NCI-H2029 (cell line): ENCODE results near the gene ZGLP1.
"Not testable (repeated sequence)": the region's sequence is repeated elsewhere in the genome, so short reads cannot be mapped to it uniquely, and the experiment has no call there.

Experiments used
- DNase-seq: peaks from one replicate; lab custom pipeline; 2025; lab: John Stamatoyannopoulos, UW

ZGLP1 gene

GRCh38 chr19:10293637-10294367 is 15.8 kb downstream of the ZGLP1 start:
- DNase-seq, result no peak

GRCh38 chr19:10292789-10293636 is 16.6 kb downstream of the ZGLP1 start:
- DNase-seq, result no peak

- DNase-seq, result no peak
These were observed 17.3 kb downstream of the ZGLP1 start for GRCh38 chr19:10292206-10292788.

- no peak for DNase-seq
These were observed 17.9 kb downstream of the ZGLP1 start for GRCh38 chr19:10291554-10292205.

GRCh38 chr19:10290876-10291553 is 18.6 kb downstream of the ZGLP1 start:
- no peak for DNase-seq

- no peak for DNase-seq
These were observed 19.2 kb downstream of the ZGLP1 start for GRCh38 chr19:10290357-10290875.

- DNase-seq, result no peak
These were observed 19.7 kb downstream of the ZGLP1 start, which contains the start of gene ICAM5 for GRCh38 chr19:10289836-10290356. TSS of gene ICAM5 (plus strand) at chr19:10289952. CDS start at chr19:10290044, 92 bp downstream.

GRCh38 chr19:10289167-10289835 is 20.3 kb downstream of the ZGLP1 start:
- DNase-seq, result no peak

- DNase-seq, result no peak
These were observed 20.9 kb downstream of the ZGLP1 start for GRCh38 chr19:10288662-10289166.

GRCh38 chr19:10286803-10287737 is 22.5 kb downstream of the ZGLP1 start, which contains the start of gene ICAM4:
TSS of gene ICAM4 (plus strand) at chr19:10286955. CDS start at chr19:10287013, 58 bp downstream.
- DNase-seq, result no peak

GRCh38 chr19:10285393-10285792 is 24.2 kb downstream of the ZGLP1 start:
- no peak for DNase-seq

- DNase-seq, result no peak
These were observed 24.7 kb downstream of the ZGLP1 start for GRCh38 chr19:10284960-10285278.

- no peak for DNase-seq
These were observed 25.3 kb downstream of the ZGLP1 start for GRCh38 chr19:10284065-10284959.

GRCh38 chr19:10283301-10284064 is 26.1 kb downstream of the ZGLP1 start:
- DNase-seq, result no peak

GRCh38 chr19:10282043-10282442 is 27.6 kb downstream of the ZGLP1 start:
- DNase-seq, result not testable (repeated sequence)

- DNase-seq, result no peak
These were observed 29.7 kb downstream of the ZGLP1 start for GRCh38 chr19:10279737-10280442.

GRCh38 chr19:10278935-10279334 is 30.7 kb downstream of the ZGLP1 start:
- DNase-seq, result no peak
